Measurements from ENCODE around the gene CDC37.
A peak's percentile ranks its signal among the peaks of the same experiment; 100 is the strongest.
"Not testable (repeated sequence)": the region's sequence is repeated elsewhere in the genome, so short reads cannot be mapped to it uniquely, and the experiment has no call there.

The CDC37 gene

DNA sequence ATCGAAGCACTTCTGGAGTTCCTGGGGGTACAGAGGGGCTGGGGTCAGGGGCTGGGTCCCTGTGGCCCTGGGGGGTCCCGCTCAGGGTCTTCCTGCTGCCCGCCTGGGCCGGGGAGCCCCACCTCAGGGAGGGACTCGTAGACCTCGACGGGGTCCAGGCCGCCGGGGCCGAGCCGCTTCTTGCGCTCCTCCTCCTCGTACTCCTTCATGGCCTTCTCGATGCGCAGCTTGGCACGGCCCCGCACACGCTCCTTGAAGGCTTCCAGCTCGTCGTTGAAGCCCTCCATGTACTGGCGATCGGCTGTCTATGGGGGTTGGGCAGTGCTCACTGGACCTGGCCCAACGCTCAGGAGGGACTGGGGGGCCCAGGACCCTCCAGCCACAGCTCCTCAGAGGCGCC lies 10.2 kb downstream of the CDC37 start:
- Mint-ChIP-seq H3K27me3 (no peaks in the 10 kb centered on the region), H3K36me3 (peaks cover 27% of the 10 kb centered on the region), H3K4me3 (no peak overlapping the region), H3K4me1 (peaks cover 13% of the 10 kb centered on the region), H3K27ac (peak overlapping the region; percentile 58), H3K9me3 (no peaks in the 10 kb centered on the region)
- ATAC-seq (ENCODE audit: low read depth) (no peak), DNase-seq (ENCODE audit: low spot score in 2 of 2) (no peak)

DNA sequence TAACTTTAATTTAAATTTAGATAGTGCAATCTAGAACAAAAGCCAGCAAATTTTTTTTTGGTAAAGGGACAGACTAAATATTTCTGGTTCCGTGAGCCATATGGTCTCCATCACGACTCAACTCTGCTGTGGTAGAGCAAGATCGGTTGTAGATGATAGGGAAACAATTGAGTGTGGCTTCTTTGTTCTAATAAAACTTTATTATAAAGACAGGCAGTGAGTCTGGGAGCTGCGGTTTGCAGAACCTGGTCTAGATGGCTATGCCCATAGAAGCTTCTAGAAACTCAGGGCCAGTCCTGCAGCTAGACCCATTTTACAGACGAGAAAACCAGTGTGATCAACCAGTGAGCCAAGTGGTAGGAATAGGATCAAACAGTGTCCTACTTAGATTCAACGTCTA lies 11.2 kb downstream of the CDC37 start:
- H3K4me3 Mint-ChIP-seq, result no peak overlapping the region

DNA sequence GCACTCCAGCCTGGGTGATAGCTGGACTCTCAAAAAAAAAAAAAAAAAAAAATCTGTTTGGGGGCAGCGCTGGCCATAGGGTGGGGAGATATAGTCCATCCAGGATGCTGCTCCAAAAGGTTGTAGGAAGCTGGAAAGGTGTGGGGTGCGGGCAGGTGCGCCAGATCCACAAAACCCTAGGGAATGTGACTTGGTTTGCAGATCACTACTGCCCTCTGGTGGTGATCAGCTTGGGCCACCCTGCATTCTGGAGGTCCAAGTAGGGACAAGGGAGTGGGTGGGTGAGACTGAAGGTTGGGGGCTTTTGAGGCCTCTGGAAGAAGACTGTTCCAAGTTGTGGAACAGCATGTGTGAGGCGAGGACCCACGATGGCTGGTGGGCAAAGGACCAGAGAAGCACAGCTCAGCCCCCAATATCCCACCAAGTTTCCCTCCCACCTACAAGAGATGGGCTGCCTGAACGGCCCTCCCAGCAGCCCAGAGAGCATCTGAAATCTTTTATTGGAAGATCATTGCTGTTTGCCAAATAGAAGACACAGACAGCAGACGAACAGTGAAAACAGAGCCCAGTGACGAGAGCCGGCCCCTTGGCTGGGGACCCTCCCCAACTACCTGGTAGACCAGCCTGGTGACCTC lies 12.6 kb downstream of the CDC37 start:
- Mint-ChIP-seq H3K9me3 (no peaks in the 10 kb centered on the region), H3K36me3 (peaks cover 20% of the 10 kb centered on the region), H3K27me3 (no peaks in the 10 kb centered on the region), H3K4me1 (peaks cover 9% of the 10 kb centered on the region), H3K27ac (peak overlapping the region; percentile 24), H3K4me3 (no peak overlapping the region)
- peak; percentile 68 to 70 for DNase-seq (ENCODE audit: low spot score in 2 of 2)
- peak; percentile 64 for ATAC-seq (ENCODE audit: low read depth)

More for the DNA sequence above, 11.2 kb downstream of the CDC37 start:
- no peak overlapping the region for H3K27ac Mint-ChIP-seq
- ATAC-seq (ENCODE audit: low read depth), result no peak
- no peaks in the 10 kb centered on the region for H3K27me3 Mint-ChIP-seq
- H3K4me1 Mint-ChIP-seq, result peaks cover 9% of the 10 kb centered on the region
- H3K36me3 Mint-ChIP-seq, result peaks cover 27% of the 10 kb centered on the region
- no peak for DNase-seq (ENCODE audit: low spot score in 2 of 2)
- H3K9me3 Mint-ChIP-seq, result no peaks in the 10 kb centered on the region

DNA sequence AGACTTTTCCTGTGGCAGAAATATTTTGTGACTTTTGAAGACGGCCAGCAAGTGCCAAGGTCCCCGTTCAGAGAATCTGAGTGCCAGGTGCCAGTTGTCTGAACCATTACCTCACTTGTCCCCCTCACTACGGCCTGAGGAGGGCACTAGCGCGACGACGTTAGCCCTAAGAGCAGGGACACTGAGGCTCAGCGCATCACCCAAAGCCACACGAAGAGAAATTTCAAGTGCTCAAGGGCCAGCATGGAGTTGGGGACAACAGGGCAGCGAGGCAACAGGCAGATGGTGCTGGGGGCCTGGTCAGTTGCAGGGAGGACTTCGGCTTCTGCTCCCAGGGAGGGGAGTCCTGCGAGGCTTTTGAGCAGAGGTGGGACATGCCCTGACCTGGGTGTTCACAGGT lies 13.5 kb downstream of the CDC37 start:
- peak overlapping the region; percentile 24 for H3K27ac Mint-ChIP-seq
- ATAC-seq (ENCODE audit: low read depth), result no peak
- peaks cover 14% of the 10 kb centered on the region for H3K36me3 Mint-ChIP-seq
- no peaks in the 10 kb centered on the region for H3K27me3 Mint-ChIP-seq
- DNase-seq (ENCODE audit: low spot score in 2 of 2), result no peak
- no peak overlapping the region for H3K4me3 Mint-ChIP-seq
- no peaks in the 10 kb centered on the region for H3K9me3 Mint-ChIP-seq
- peaks cover 9% of the 10 kb centered on the region for H3K4me1 Mint-ChIP-seq

DNA sequence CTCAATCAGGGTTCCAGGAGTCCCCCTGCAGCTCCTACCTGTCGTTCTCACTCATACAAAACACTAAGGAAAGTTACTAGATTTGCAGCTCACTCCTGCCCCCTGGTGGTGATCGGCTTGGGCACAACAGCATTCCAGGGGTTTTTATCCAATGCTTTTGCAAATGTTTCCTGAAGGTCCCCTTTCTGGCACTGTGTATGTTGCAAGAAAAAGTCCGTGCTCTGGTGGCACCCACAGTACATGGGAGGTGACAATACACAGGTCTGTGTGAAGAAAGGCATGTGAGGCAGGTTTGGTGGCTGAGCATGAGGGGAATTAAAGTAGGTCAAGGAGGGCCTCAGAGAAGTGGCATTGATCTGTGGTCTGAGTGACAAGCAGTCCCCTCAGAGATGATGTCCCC lies 14.4 kb downstream of the CDC37 start:
- H3K4me3 Mint-ChIP-seq, result no peak overlapping the region
- DNase-seq (ENCODE audit: low spot score in 2 of 2), result peak; percentile 82 to 88
- peak; percentile 66 for ATAC-seq (ENCODE audit: low read depth)
- peak overlapping the region; percentile 50 for H3K27ac Mint-ChIP-seq
- H3K4me1 Mint-ChIP-seq, result peaks cover 9% of the 10 kb centered on the region
- H3K9me3 Mint-ChIP-seq, result no peaks in the 10 kb centered on the region
- H3K36me3 Mint-ChIP-seq, result peaks cover 12% of the 10 kb centered on the region
- no peaks in the 10 kb centered on the region for H3K27me3 Mint-ChIP-seq

DNA sequence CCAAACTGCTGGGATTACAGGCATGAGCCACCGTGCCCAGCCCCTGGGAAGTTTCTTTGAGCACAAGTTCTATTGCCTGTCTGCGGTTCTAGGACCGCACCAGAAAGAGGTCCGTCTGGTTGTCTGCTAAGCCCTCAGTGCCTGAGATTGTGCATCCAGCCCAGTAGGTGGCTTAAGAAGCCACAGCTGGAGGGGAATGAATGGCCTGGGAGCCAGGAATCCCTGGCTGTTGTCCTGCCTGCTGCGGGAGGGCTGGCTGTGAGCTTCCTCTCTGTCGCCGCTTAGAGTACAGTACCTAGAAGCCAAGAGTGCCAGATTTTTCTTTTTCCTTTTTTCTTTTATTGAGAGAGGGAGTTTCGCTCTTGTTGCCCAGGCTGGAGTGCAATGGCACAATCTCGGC lies 18.8 kb downstream of the CDC37 start:
- peaks cover 11% of the 10 kb centered on the region for H3K4me1 Mint-ChIP-seq
- no peak overlapping the region for H3K27ac Mint-ChIP-seq
- no peaks in the 10 kb centered on the region for H3K36me3 Mint-ChIP-seq
- DNase-seq (ENCODE audit: low spot score in 2 of 2) (no peak), ATAC-seq (ENCODE audit: low read depth) (no peak)
- H3K9me3 Mint-ChIP-seq, result no peaks in the 10 kb centered on the region
- no peaks in the 10 kb centered on the region for H3K27me3 Mint-ChIP-seq
- no peak overlapping the region for H3K4me3 Mint-ChIP-seq

DNA sequence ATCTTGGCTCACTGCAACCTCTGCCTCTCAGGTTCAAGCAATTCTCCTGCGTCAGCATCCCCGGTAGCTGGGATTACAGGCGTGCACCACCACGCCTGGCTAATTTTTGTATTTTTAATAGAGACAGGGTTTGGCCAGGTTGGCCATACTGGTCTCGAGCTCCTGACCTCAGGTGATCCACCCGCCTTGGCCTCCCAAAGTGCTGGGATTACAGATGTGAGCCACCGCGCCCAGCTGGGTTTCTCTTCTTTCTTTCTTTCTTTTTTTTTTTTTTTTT lies 20.2 kb downstream of the CDC37 start:
- not testable (repeated sequence) for ATAC-seq (ENCODE audit: low read depth); H3K4me3 Mint-ChIP-seq; H3K27ac Mint-ChIP-seq; H3K27me3 Mint-ChIP-seq; H3K36me3 Mint-ChIP-seq; DNase-seq (ENCODE audit: low spot score in 2 of 2); H3K9me3 Mint-ChIP-seq
- peaks cover 12% of the 10 kb centered on the region for H3K4me1 Mint-ChIP-seq

DNA sequence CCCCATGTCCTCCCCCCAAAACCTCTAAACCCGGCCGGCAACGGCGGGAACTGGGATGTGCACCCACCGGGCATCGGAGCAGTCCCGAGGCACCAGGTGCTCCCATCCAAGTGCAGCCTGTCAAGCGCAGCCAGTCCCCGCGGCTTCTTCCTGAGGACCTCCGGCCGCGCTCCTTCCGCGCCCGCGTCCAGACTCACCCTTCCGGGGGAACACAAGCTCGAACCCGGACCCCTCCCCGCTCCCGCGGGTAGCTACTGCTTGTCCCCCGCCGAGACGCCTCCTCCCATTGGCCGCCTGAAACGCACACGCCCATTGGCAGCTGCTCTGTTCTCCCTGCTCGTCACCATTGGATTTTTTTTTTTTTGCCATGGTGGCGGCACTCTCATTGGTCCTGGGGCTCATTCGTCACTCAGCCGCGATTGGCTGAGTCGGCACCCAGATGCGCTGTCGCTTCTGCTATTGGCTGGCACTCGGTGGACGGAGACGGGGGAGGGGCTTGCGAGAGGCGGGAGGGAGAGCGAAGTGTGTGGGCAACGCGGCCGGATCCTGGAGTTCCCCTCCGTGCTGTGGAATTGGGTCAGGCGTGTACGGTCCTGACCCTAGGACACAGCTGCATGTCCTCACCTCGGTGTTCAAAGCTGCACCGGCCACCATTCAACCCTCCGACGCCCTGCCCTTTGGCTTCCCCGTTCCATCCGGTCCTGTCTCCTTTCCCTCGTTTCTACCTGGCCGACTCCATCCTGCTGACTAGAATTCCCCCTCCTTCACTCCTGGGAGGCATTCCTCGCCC lies 22.8 kb downstream of the CDC37 start, which contains the start of gene TYK2:
TYK2 (minus strand) TSS at position 260 of the 790 bp plus-strand sequence. CDS start 2,166 bp downstream, outside the sequence.
- Mint-ChIP-seq H3K27me3 (no peaks in the 10 kb centered on the region), H3K4me3 (peak within 1 kb of the TSS; percentile 86), H3K9me3 (no peaks in the 10 kb centered on the region), H3K36me3 (peaks cover 6% of the 10 kb centered on the region), H3K27ac (peak within 1 kb of the TSS; percentile 86), H3K4me1 (peaks cover 12% of the 10 kb centered on the region)
- peak; percentile 97 for ATAC-seq (ENCODE audit: low read depth)
- peak; percentile 97 to 98 for DNase-seq (ENCODE audit: low spot score in 2 of 2)

DNA sequence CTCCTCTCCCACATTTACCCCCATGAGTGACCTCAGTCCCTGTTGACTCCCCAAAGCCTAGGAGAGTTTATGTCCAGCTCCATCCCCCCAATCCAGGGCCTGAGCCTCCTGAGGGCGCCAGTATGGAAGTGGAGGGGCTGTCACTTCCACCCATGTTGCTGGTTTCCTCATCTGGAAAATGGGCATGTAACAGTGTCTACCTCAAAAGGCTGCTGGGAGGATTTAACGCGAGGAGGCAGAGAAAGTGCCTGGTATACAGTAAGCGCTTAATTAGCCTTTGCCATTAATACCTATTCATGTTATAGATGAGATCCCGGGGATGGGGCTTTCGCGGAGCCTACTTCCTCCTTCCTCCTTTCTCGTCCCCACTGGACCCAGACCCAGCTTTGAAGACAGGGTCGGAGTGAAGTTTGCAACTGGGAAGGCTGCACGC lies 23.4 kb downstream of the CDC37 start:
- Mint-ChIP-seq H3K4me1 (peaks cover 14% of the 10 kb centered on the region), H3K27ac (peak overlapping the region; percentile 86), H3K36me3 (peaks cover 8% of the 10 kb centered on the region), H3K4me3 (peak overlapping the region; percentile 86), H3K27me3 (no peaks in the 10 kb centered on the region), H3K9me3 (no peaks in the 10 kb centered on the region)
- DNase-seq (ENCODE audit: low spot score in 2 of 2) (no peak), ATAC-seq (ENCODE audit: low read depth) (peak; percentile 3)

DNA sequence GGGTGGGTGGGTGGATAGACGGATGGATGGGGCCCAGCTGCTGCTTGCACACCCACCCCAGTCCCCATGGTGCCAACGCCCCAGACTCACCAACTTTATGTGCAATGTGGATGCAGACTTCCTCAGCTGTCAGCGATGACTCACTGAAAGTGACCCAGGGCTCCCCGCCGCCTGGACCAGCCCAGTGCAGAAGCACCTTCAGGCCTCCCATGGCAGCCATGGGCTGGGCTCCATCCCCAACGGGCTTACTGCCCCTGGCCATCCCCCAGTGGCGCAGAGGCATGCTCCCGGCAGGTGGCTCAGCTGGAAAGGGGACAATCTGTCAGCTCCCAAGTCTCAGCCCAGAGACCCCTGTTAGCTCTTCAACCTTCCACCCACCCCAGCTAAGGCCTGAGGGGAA lies 25.2 kb downstream of the CDC37 start:
- no peak for DNase-seq (ENCODE audit: low spot score in 2 of 2)
- H3K4me1 Mint-ChIP-seq, result peaks cover 18% of the 10 kb centered on the region

DNA sequence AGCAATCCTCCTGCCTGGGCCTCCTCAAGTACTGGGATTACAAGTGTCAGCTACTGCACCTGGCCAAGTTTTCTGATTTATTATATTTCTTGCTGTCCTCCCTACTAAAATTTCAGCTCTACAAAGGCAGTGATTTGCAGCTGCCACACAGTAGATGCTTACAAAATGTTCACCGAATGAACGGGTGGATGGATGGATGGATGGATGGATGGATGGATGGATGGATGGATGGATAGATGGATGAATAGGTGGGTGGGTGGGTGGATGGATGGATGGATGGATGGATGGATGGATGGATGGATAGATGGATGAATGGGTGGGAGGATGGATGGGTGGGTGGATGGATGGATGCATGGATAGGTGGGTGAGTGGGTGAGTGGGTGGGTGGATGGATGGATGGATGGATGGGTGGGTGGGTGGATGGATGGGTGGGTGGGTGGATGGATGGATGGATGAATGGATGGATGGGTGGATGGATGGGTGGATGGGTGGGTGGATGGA lies 26.2 kb downstream of the CDC37 start:
- not testable (repeated sequence) for ATAC-seq (ENCODE audit: low read depth); H3K27me3 Mint-ChIP-seq; H3K4me3 Mint-ChIP-seq; DNase-seq (ENCODE audit: low spot score in 2 of 2); H3K9me3 Mint-ChIP-seq; H3K27ac Mint-ChIP-seq
- Mint-ChIP-seq H3K4me1 (peaks cover 18% of the 10 kb centered on the region), H3K36me3 (peaks cover 13% of the 10 kb centered on the region)

More for the DNA sequence above, 25.2 kb downstream of the CDC37 start:
- Mint-ChIP-seq H3K36me3 (peaks cover 13% of the 10 kb centered on the region), H3K9me3 (no peaks in the 10 kb centered on the region), H3K27me3 (no peaks in the 10 kb centered on the region), H3K27ac (no peak overlapping the region), H3K4me3 (no peak overlapping the region)
- no peak for ATAC-seq (ENCODE audit: low read depth)

DNA sequence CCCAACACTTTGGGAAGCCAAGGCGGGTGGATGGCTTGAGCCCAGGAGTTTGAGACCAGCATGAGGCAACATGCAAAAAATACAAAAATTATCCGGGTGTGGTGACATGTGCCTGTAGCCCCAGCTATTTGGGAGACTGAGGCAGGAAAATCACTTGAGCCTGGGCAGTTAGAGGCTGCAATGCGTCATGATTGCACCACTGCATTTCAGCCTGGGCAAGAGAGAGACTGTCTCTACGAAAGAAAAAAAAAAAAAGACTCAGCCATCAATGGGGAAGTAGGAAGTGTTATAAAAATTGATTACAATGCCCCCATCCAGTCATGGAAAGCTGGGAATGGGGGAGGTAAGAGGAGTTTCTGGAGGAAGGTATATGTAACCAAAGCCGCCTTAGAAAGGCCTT lies 28.4 kb downstream of the CDC37 start:
- no peaks in the 10 kb centered on the region for H3K9me3 Mint-ChIP-seq
- no peaks in the 10 kb centered on the region for H3K27me3 Mint-ChIP-seq
- DNase-seq (ENCODE audit: low spot score in 2 of 2) (no peak), ATAC-seq (ENCODE audit: low read depth) (no peak)
- H3K36me3 Mint-ChIP-seq, result peaks cover 13% of the 10 kb centered on the region
- no peak overlapping the region for H3K27ac Mint-ChIP-seq
- H3K4me3 Mint-ChIP-seq, result no peak overlapping the region
- H3K4me1 Mint-ChIP-seq, result peaks cover 13% of the 10 kb centered on the region

DNA sequence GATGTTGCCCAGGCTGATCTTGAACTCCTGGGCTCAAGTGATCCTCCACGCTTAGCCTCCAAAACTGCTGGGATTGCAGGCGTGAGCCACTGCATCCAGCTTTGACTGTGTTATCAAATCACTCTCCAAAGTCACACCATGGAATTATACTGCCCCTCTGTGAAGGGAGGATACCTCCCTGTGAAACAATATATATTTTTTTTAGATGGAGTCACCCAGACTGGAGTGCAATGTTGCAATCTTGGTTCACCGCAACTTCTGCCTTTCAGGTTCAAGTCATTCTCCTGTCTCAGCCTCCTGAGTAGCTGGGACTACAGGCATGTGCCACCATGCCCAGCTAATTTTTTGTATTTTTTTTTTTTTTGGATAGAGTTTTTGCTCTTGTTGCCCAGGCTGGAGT lies 30.7 kb downstream of the CDC37 start:
- H3K9me3 Mint-ChIP-seq, result no peaks in the 10 kb centered on the region
- ATAC-seq (ENCODE audit: low read depth) (no peak), DNase-seq (ENCODE audit: low spot score in 2 of 2) (no peak)
- peaks cover 6% of the 10 kb centered on the region for H3K4me1 Mint-ChIP-seq
- H3K27me3 Mint-ChIP-seq, result no peaks in the 10 kb centered on the region
- peaks cover 19% of the 10 kb centered on the region for H3K36me3 Mint-ChIP-seq
- no peak overlapping the region for H3K27ac Mint-ChIP-seq
- no peak overlapping the region for H3K4me3 Mint-ChIP-seq

DNA sequence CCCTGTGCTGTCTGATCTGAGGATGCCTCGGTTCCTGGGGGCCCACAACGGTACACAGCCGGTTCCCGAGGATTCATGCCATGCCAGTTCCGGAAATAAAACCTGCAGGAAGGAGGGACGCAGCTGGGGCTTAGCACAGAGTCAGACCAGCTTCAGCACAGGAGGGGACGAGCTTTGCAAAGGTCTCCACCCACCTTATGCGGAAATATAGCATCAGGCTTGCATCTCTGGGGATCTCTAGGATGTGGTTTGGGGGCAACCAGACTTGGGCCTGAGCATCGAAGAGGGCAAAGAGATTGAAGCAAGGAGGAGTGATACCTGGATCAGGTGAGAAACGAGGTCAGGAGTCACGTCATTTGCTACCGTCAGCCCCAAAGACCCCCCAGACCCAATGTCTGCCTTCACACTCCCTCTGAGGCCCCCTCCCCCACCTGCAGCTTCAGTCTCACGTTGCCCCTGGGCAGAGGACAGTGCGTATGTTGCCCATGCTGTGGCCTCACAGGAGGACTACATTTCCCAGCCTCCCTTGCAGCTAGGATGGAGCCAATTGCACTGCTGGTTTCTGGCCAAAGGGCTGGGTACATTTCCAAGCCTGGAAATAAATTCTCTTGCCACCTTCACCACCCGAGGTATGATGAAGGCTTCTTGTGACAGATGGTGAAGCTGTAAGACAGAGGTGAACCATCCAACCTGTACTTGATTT lies 35.1 kb downstream of the CDC37 start:
- DNase-seq (ENCODE audit: low spot score in 2 of 2) (no peak), ATAC-seq (ENCODE audit: low read depth) (no peak)
- Mint-ChIP-seq H3K27ac (no peak overlapping the region), H3K36me3 (peaks cover 15% of the 10 kb centered on the region), H3K9me3 (no peaks in the 10 kb centered on the region), H3K4me1 (no peaks in the 10 kb centered on the region), H3K27me3 (no peaks in the 10 kb centered on the region), H3K4me3 (no peak overlapping the region)

All from memory B cell (primary cell).